UCSD-AML1 (cell line): ENCODE results near the gene CASP14.
A peak's percentile ranks its signal among the peaks of the same experiment; 100 is the strongest.
"Not testable (repeated sequence)": the region's sequence is repeated elsewhere in the genome, so short reads cannot be mapped to it uniquely, and the experiment has no call there.

Experiments used
- DNase-seq: peaks from one replicate; lab custom pipeline; 2025; ENCODE audit not compliant: unreplicated experiment; lab: John Stamatoyannopoulos, UW

Gene CASP14

DNA sequence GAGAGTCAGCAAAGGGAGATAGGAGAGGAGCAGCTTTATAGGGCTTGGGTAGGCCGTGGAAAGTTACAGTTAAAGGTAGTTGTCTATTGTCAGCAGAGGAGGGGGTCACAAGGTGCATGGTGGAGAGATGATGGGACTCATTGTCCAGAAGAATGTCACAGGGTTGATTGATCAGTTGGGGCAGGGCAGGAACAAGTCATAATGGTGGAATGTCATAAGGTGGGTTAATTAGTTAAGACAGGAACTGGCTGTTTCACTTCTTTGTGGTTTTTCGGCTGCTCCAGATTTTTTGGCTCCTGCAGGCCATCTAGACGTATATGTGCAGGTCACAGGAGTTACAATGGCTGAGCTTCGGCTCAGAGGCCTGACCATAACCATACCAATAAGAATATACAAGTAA is 21.1 kb downstream of the CASP14 start:
- DNase-seq = not testable (repeated sequence)

- DNase-seq = no peak
Observed at GRCh38 chr19:15072930-15073647, 23.8 kb downstream of the CASP14 start.

DNA sequence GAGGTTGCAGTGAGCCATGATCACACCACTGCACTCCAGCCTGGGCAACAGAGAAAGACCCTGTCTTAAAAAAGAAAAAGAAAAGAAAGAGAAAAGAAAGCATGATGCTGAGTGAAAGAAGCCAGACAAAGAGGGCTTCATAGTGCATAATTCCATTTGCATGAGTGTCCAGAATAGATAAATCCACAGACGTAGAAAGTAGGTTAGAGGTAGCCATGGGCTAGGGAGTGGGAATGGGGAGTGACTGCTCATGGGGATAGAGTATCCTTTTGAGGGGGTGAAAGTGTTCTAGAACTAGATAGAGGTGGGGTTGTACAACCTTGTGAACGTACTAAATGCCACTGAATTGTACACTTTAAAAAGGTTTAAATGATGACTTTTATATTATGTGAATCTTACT is 25.1 kb downstream of the CASP14 start:
- no peak for DNase-seq

- no peak for DNase-seq
Observed at GRCh38 chr19:15075806-15076205, 26.5 kb downstream of the CASP14 start.

DNA sequence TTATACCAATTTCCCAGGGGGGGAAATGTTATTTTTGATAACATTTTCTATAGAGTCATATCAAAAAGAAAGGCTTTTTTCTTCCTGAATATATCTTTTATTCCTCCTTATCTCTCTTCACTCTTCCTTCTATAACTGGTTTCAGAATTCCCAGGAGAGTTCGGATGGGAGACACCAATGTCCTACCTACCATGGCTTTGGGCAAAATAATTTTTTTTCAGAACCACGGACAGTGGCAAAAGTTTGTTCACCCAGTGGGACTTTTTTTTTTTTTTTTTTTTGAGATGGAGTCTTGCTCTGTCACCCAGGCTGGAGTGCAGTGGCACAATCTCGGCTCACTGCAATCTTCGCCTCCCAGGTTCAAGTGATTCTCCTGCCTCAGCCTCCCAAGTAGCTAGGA is 30.7 kb downstream of the CASP14 start:
- DNase-seq = not testable (repeated sequence)

DNA sequence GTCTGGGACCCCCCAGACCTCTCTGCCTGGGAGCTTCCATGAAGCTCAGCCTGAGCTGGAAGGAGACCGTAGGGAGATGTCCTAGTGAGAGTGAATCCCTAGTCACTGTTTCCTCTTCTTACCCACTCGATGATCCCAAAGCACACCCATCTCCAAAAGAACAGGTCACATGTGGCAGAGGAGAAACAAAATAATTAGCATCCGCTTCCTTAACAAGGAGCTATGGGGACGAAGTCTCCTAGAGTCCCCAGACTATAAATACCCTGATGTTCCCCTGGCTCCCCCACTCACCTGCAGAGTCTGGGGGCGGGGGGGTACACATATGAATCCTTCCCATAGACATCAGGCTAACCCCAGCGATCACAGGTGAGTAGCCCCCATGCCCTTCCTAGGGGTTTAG is 32.6 kb downstream of the CASP14 start, which contains the start of gene OR1I1:
OR1I1 (plus strand) TSS at position 301 of the 400 bp plus-strand sequence. CDS start 4,855 bp downstream, outside the sequence.
- DNase-seq = no peak

GRCh38 chr19:15087182-15087581 is 37.9 kb downstream of the CASP14 start:
- DNase-seq = no peak

GRCh38 chr19:15091918-15092753 is 42.9 kb downstream of the CASP14 start:
- DNase-seq = no peak

GRCh38 chr19:15093001-15093400 is 43.7 kb downstream of the CASP14 start:
- no peak for DNase-seq

DNA sequence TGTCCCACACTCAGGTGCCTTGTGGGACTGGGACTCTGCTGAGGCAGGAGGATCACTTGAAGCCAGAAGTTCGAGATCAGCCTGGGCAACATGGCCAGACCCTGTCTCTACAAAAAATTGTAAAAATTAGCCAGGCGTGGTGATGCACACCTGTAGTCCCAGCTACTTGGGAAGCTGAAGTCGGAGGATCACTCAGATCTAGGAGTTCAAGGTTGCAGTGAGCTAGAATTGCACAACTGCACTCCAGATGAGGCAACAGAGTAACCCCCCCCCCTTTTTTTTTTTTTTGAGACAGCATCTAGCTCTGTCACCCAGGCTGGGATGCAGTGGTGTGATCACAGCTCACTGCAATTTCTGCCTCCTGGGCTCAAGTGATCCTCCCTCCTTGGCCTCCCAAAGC is 46.9 kb downstream of the CASP14 start:
- no peak for DNase-seq

DNA sequence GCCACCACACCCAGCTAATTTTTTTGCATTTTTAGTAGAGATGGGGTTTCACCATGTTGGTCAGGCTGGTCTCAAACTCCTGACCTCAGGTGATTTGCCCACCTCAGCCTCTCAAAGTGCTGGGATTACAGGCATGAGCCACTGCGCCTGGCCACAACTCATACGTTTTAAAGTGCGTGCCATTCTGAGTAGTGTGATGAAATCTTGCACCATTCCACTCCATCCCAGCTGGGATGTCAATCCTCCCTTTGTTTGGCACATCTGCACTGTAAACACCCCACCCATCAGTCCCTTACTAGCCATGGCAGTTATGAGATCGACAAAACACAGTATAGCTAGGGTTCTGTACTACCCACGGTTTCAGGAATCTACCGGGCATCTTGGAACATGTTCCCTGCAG is 48.7 kb downstream of the CASP14 start:
- DNase-seq = not testable (repeated sequence)

- no peak for DNase-seq
Observed at GRCh38 chr19:15098460-15098859, 49.2 kb downstream of the CASP14 start.

- no peak for DNase-seq
Observed at GRCh38 chr19:15099017-15099582, 49.8 kb downstream of the CASP14 start.

GRCh38 chr19:15101479-15102082 is 52.3 kb downstream of the CASP14 start:
- peak; percentile 63 for DNase-seq

GRCh38 chr19:15104003-15104402 is 54.7 kb downstream of the CASP14 start:
- no peak for DNase-seq

DNA sequence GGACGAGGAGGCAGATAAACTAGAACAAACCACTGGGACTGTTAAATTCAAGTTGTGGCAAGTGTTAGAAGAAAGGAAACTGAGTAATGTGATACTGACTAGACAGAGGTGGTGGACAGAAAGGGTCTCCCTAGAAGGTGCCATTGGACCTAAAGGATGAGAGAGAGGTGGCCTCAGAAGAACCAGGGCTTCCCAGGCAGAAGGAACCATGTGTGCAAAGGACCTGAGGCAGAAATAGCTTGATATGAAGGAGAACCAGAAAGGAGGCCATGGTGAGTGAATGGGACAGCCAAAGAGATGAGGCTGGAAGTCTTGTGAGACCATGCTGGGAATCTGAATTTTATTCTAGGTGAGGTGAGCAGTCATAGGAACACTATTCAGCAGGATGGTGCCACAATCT is 55.1 kb downstream of the CASP14 start:
- no peak for DNase-seq

GRCh38 chr19:15105044-15105443 is 55.8 kb downstream of the CASP14 start:
- no peak for DNase-seq

GRCh38 chr19:15107061-15108010 is 58.1 kb downstream of the CASP14 start, which contains the start of gene SYDE1:
Gene SYDE1, plus strand, starts transcription at chr19:15107401. Its CDS starts 33 bp downstream, at chr19:15107434.
- DNase-seq = no peak
